HEK293 (cell line): ENCODE data around the gene LBX2.

Source experiments
- CTCF ChIA-PET: fragments of 350-600 bp; formaldehyde crosslinking; extraction: SDS; loops from one replicate; lab custom pipeline; 2021; ENCODE audit warnings: antibody characterized with exemption; lab: Yijun Ruan, JAX
- POLR2A ChIA-PET: fragments of 300-600 bp; formaldehyde crosslinking; extraction: SDS; loops from one replicate; lab custom pipeline; 2020; ENCODE audit warnings: antibody characterized with exemption, inconsistent platforms; lab: Yijun Ruan, JAX
- H3K27ac ChIP-seq: fragments of 200-500 bp; sonication (Bioruptor generic); 2 replicates; pipeline ENCODE4 v1.5.1; 2014; ENCODE audit warnings: low read depth, low read length, control low read depth, inconsistent platforms; ENCODE audit errors: extremely low read depth
- H3K36me3 ChIP-seq, 2 experiments: fragments of 200-500 bp in 1 of 2; sonication (Bioruptor generic) in 1 of 2; 1 replicate in 1 of 2; 2 replicates in 1 of 2; pipeline ENCODE4 v1.5.1; 2014 to 2017; ENCODE audit warnings: inconsistent platforms in 2 of 2, low read length in 2 of 2; ENCODE audit not compliant: control insufficient read depth in 2 of 2, insufficient read depth in 1 of 2
- H3K4me1 ChIP-seq: fragments of 200-500 bp; sonication (Bioruptor generic); 2 replicates; pipeline ENCODE4 v1.5.1; 2014; ENCODE audit warnings: mild to moderate bottlenecking, low read length, inconsistent platforms; ENCODE audit not compliant: control insufficient read depth, insufficient read depth
- H3K4me3 ChIP-seq: 2 replicates; pipeline ENCODE4 v1.5.1; 2011; ENCODE audit warnings: low read depth, mild to moderate bottlenecking, control low read depth, low read length, moderate library complexity
- H3K9me3 ChIP-seq: fragments of 200-500 bp; sonication (Bioruptor generic); 2 replicates; pipeline ENCODE4 v1.5.1; 2014; ENCODE audit warnings: low read depth, low read length, inconsistent platforms; ENCODE audit not compliant: control insufficient read depth, insufficient read depth
- GLI2 ChIP-seq: fragments of 450-650 bp; formaldehyde crosslinking; IDR thresholded peaks from 2 replicates; pipeline ENCODE4; 2017; ENCODE audit warnings: missing biosample characterization, missing genetic modification characterization, low read depth, borderline replicate concordance
- KLF17 ChIP-seq: fragments of 450-650 bp; formaldehyde crosslinking; IDR thresholded peaks from 2 replicates; pipeline ENCODE4 v1.5.1; 2016; ENCODE audit warnings: missing biosample characterization, missing genetic modification characterization
- OSR2 ChIP-seq: fragments of 450-650 bp; formaldehyde crosslinking; IDR thresholded peaks from 2 replicates; pipeline ENCODE4 v1.5.1; 2016; ENCODE audit warnings: missing biosample characterization, missing genetic modification characterization
- PATZ1 ChIP-seq: fragments of 450-650 bp; formaldehyde crosslinking; IDR thresholded peaks from 2 replicates; pipeline ENCODE4 v1.5.1; 2016; ENCODE audit warnings: missing biosample characterization, missing genetic modification characterization
- PRDM1 ChIP-seq: fragments of 450-650 bp; formaldehyde crosslinking; IDR thresholded peaks from 2 replicates; pipeline ENCODE4; 2016; ENCODE audit warnings: missing biosample characterization, missing genetic modification characterization
- SP3 ChIP-seq: fragments of 450-650 bp; formaldehyde crosslinking; IDR thresholded peaks from 2 replicates; pipeline ENCODE4 v1.5.1; 2016; ENCODE audit warnings: missing biosample characterization, missing genetic modification characterization
- ZFHX2 ChIP-seq: fragments of 450-650 bp; formaldehyde crosslinking; conservative IDR thresholded peaks from 2 replicates; pipeline ENCODE4 v1.5.1; 2016; ENCODE audit warnings: missing biosample characterization, missing genetic modification characterization
- ZFP41 ChIP-seq: fragments of 450-650 bp; formaldehyde crosslinking; IDR thresholded peaks from 2 replicates; pipeline ENCODE4 v1.5.1; 2016; ENCODE audit warnings: missing biosample characterization, missing genetic modification characterization, borderline replicate concordance
- ZNF133 ChIP-seq: fragments of 450-650 bp; formaldehyde crosslinking; IDR thresholded peaks from 2 replicates; pipeline ENCODE4 v1.5.1; 2016; ENCODE audit warnings: missing biosample characterization, missing genetic modification characterization
- ZNF175 ChIP-seq: fragments of 450-650 bp; formaldehyde crosslinking; IDR thresholded peaks from 2 replicates; pipeline ENCODE4 v1.5.1; 2016; ENCODE audit warnings: missing biosample characterization, missing genetic modification characterization
- ZNF274 ChIP-seq, 2 experiments: fragments of 200-500 bp in 1 of 2; fragments of 450-650 bp in 1 of 2; sonication (Bioruptor generic) in 1 of 2; formaldehyde crosslinking in 1 of 2; IDR thresholded peaks; 2 replicates each; pipeline versions ENCODE4 v1.5.1 to v1.6.1; 2014 to 2016; ENCODE audit warnings: borderline replicate concordance in 1 of 2, inconsistent platforms in 1 of 2, low read length in 1 of 2, missing biosample characterization in 1 of 2, missing genetic modification characterization in 1 of 2
- ZNF394 ChIP-seq: fragments of 450-650 bp; formaldehyde crosslinking; IDR thresholded peaks from 2 replicates; pipeline ENCODE4 v1.5.1; 2016; ENCODE audit warnings: missing biosample characterization, missing genetic modification characterization, mild to moderate bottlenecking, moderate library complexity, borderline replicate concordance
- ZNF416 ChIP-seq: fragments of 450-650 bp; formaldehyde crosslinking; IDR thresholded peaks from 2 replicates; pipeline ENCODE4 v1.5.1; 2016; ENCODE audit warnings: missing biosample characterization, missing genetic modification characterization
- ZNF513 ChIP-seq: fragments of 450-650 bp; IDR thresholded peaks from 2 replicates; pipeline ENCODE4 v1.5.1; 2018; ENCODE audit warnings: missing biosample characterization, missing genetic modification characterization
- ZNF521 ChIP-seq: fragments of 450-650 bp; formaldehyde crosslinking; IDR thresholded peaks from 2 replicates; pipeline ENCODE4 v1.5.1; 2017; ENCODE audit warnings: missing biosample characterization, mild to moderate bottlenecking, missing genetic modification characterization
- ZNF571 ChIP-seq: fragments of 450-650 bp; formaldehyde crosslinking; IDR thresholded peaks from 2 replicates; pipeline ENCODE4 v1.5.0; 2017; ENCODE audit warnings: missing biosample characterization, missing genetic modification characterization
- ZNF600 ChIP-seq: fragments of 450-650 bp; formaldehyde crosslinking; IDR thresholded peaks from 2 replicates; pipeline ENCODE4 v1.5.1; 2016; ENCODE audit warnings: missing biosample characterization, missing genetic modification characterization
- ZNF629 ChIP-seq: fragments of 450-650 bp; formaldehyde crosslinking; IDR thresholded peaks from 2 replicates; pipeline ENCODE4 v1.5.1; 2017; ENCODE audit warnings: missing biosample characterization, missing genetic modification characterization
- ZNF654 ChIP-seq: fragments of 450-650 bp; formaldehyde crosslinking; IDR thresholded peaks from 2 replicates; pipeline ENCODE4 v1.5.1; 2016; ENCODE audit warnings: low read depth, missing biosample characterization, missing genetic modification characterization
- ZNF791 ChIP-seq: fragments of 450-650 bp; formaldehyde crosslinking; IDR thresholded peaks from 2 replicates; pipeline ENCODE4 v1.5.1; 2016; ENCODE audit warnings: missing biosample characterization, missing genetic modification characterization
- ZSCAN5A ChIP-seq: fragments of 450-650 bp; formaldehyde crosslinking; IDR thresholded peaks from 2 replicates; pipeline ENCODE4 v1.5.1; 2016; ENCODE audit warnings: missing biosample characterization, missing genetic modification characterization

Gene LBX2

GRCh38 chr2:74546004-74546403 lies 46.6 kb upstream of the LBX2 start:
- TF ChIP-seq OSR2 (no peak), PRDM1 (peak; percentile 96)
- H3K9me3 ChIP-seq, result no peaks in the 10 kb centered on the region
- POLR2A ChIA-PET, result no interaction called here
- H3K4me1 ChIP-seq, result no peaks in the 10 kb centered on the region
- no peaks in the 10 kb centered on the region for H3K36me3 ChIP-seq
- no peak overlapping the region for H3K4me3 ChIP-seq
- CTCF ChIA-PET, result interaction anchor here (0.9 to 1.5 kb wide), 3 partner anchors 13 to 63 kb away, joined by 3 to 4 read pairs (median 3); partner anchors contain the start of genes CCDC142 and TTC31
- H3K27ac ChIP-seq, result no peak overlapping the region

GRCh38 chr2:74544634-74545033 lies 45.2 kb upstream of the LBX2 start:
- Histone ChIP-seq H3K4me3 (no peak overlapping the region), H3K27ac (no peak overlapping the region), H3K9me3 (no peaks in the 10 kb centered on the region), H3K36me3 (no peaks in the 10 kb centered on the region), H3K4me1 (no peaks in the 10 kb centered on the region)
- TF ChIP-seq KLF17 (tag by site-specific recombination), result no peak
- no peak for TF ChIP-seq ZNF513
- TF ChIP-seq GLI2, result no peak
- ChIA-PET CTCF (interaction anchor here (1.4 to 2.0 kb wide), 4 partner anchors 12 to 60 kb away, joined by 3 to 8 read pairs (median 5); no protein-coding TSS in a partner anchor), POLR2A (no interaction called here)

GRCh38 chr2:74542978-74543377 lies 43.6 kb upstream of the LBX2 start:
- ChIA-PET POLR2A (interaction anchor here (0.6 kb wide), 1 partner anchor 18 kb away, joined by 3 read pairs; no protein-coding TSS in a partner anchor), CTCF (interaction anchor here (0.7 to 2.0 kb wide), 2 partner anchors 12 to 48 kb away, joined by 8 to 10 read pairs; no protein-coding TSS in a partner anchor)
- Histone ChIP-seq H3K27ac (no peak overlapping the region), H3K4me1 (no peaks in the 10 kb centered on the region), H3K9me3 (no peaks in the 10 kb centered on the region), H3K36me3 (no peaks in the 10 kb centered on the region), H3K4me3 (no peak overlapping the region)
- TF ChIP-seq ZNF274 (IDR thresholded peaks at IDR 0.05; ENCODE audit: low read length) (no peak), ZNF274 (tag by site-specific recombination; IDR thresholded peaks at IDR 0.05; ENCODE audit: borderline replicate concordance) (no peak), ZNF394 (tag by site-specific recombination) (no peak), ZSCAN5A (tag by site-specific recombination) (no peak), SP3 (tag by site-specific recombination) (no peak), ZNF416 (tag by site-specific recombination) (no peak), ZFHX2 (tag by site-specific recombination) (no peak)

- POLR2A ChIA-PET, result interaction anchor here (1.2 kb wide), 1 partner anchor 11 kb away, joined by 8 read pairs; the partner anchor contains the start of genes AUP1 and HTRA2
- CTCF ChIA-PET, result no interaction called here
- TF ChIP-seq ZNF394 (tag by site-specific recombination) (no peak), ZNF629 (tag by site-specific recombination) (no peak), PATZ1 (tag by site-specific recombination) (no peak), ZFP41 (tag by site-specific recombination) (no peak), ZNF133 (no peak), ZNF791 (tag by site-specific recombination) (no peak), ZNF571 (tag by site-specific recombination) (no peak), ZNF600 (no peak), ZNF521 (tag by site-specific recombination) (no peak), ZNF654 (tag by site-specific recombination) (no peak), ZNF175 (tag by site-specific recombination) (no peak)
Measured at GRCh38 chr2:74540291-74540690, 40.9 kb upstream of the LBX2 start.

More at GRCh38 chr2:74540291-74540690, 40.9 kb upstream of the LBX2 start:
- Histone ChIP-seq H3K4me3 (no peak overlapping the region), H3K4me1 (no peaks in the 10 kb centered on the region), H3K9me3 (no peaks in the 10 kb centered on the region), H3K27ac (no peak overlapping the region), H3K36me3 (no peaks in the 10 kb centered on the region)
